ENCODE results near the gene GET4.

GRCh38 chr7:904847-905246 lies 28.5 kb downstream of the GET4 start:
- TF ChIP-seq REST (IDR thresholded peaks at IDR 0.05; ENCODE audit: low read depth) (no peak), SIN3A (IDR thresholded peaks at IDR 0.05; ENCODE audit: low read depth) (no peak), CTCF (IDR thresholded peaks at IDR 0.05 in 2 of 3, conservative IDR thresholded peaks at IDR 0.05 in 1 of 3; ENCODE audit: borderline replicate concordance in 1 of 3, insufficient read depth in 1 of 3, low read depth in 2 of 3, low read length in 2 of 3) (no peak), POLR2AphosphoS5 (IDR thresholded peaks at IDR 0.05; ENCODE audit: low read depth, low read length) (no peak), EZH2 (IDR thresholded peaks at IDR 0.05) (no peak), POLR2A (IDR thresholded peaks at IDR 0.05; ENCODE audit: borderline replicate concordance, extremely low read depth, insufficient read depth, insufficient read length) (no peak), TCF7L2 (IDR thresholded peaks at IDR 0.05; ENCODE audit: borderline replicate concordance, extremely low read depth, insufficient read depth, insufficient read length) (no peak)
- TF ChIP-seq, protein P1, sequence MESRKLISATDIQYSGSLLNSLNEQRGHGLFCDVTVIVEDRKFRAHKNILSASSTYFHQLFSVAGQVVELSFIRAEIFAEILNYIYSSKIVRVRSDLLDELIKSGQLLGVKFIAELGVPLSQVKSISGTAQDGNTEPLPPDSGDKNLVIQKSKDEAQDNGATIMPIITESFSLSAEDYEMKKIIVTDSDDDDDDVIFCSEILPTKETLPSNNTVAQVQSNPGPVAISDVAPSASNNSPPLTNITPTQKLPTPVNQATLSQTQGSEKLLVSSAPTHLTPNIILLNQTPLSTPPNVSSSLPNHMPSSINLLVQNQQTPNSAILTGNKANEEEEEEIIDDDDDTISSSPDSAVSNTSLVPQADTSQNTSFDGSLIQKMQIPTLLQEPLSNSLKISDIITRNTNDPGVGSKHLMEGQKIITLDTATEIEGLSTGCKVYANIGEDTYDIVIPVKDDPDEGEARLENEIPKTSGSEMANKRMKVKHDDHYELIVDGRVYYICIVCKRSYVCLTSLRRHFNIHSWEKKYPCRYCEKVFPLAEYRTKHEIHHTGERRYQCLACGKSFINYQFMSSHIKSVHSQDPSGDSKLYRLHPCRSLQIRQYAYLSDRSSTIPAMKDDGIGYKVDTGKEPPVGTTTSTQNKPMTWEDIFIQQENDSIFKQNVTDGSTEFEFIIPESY (IDR thresholded peaks at IDR 0.05; ENCODE audit: extremely low read depth, insufficient replicate concordance, low read length): no peak
